Measurements from ENCODE around the gene SDF2. TPM values are rescaled to one million over a fixed set of nuclear protein-coding genes. Genes with fewer than 3 reads are reported as not detected.
"Not testable (repeated sequence)": the region's sequence is repeated elsewhere in the genome, so short reads cannot be mapped to it uniquely, and the experiment has no call there.

Gene SDF2
- total and polyA plus RNA-seq, 2 experiments from 2014 or later = 26.1 to 85.7 TPM

DNA sequence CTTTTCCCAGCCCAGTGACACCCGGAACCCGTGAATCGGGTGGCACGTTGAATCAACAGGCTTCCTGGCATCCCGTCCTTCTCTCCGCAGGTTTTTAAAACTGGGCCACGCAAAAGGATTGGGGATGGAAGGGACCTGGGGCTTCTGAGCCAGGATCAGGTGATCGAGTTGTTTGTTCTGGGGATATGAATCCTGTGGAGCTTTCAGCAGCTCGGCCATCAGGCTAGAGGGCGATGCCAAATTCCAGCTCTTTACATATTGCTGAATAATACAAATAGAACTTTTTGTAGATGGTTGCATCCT lies 772 bp upstream of the SDF2 start:
- no peaks in the 10 kb centered on the region for H3K27me3 ChIP-seq
- DNase-seq (ENCODE audit: low read depth in 1 of 2, low spot score in 1 of 2) = no peak
- no peak for TF ChIP-seq CTCF (IDR thresholded peaks at IDR 0.05; ENCODE audit: low read depth, low read length)
- peaks cover 14% of the 10 kb centered on the region for H3K4me1 ChIP-seq (ENCODE audit: low read depth)
- peak overlapping the region; percentile 98 for H3K27ac ChIP-seq
- H3K4me3 ChIP-seq = peak overlapping the region; percentile 73
- no peaks in the 10 kb centered on the region for H3K9me3 ChIP-seq (ENCODE audit: low read depth)
- H3K36me3 ChIP-seq = peaks cover 7% of the 10 kb centered on the region

DNA sequence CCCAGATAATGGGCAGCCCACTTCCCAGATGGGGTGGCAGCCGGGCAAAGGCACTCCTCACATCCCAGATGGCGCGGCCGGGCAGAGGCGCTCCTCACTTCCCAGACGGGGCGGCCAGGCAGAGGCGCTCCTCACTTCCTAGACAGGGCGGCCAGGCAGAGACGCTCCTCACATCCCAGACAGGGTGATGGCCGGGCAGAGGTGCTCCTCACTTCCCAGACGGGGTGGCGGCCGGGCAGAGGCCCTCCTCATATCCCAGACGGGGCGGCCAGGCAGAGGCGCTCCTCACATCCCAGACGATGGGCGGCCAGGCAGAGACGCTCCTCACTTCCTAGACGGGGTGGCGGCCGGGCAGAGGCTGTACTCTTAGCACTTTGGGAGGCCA lies 2.2 kb downstream of the SDF2 start:
- not testable (repeated sequence) for H3K27me3 ChIP-seq; DNase-seq (ENCODE audit: low read depth in 1 of 2, low spot score in 1 of 2); H3K36me3 ChIP-seq; H3K9me3 ChIP-seq (ENCODE audit: low read depth); H3K4me3 ChIP-seq; H3K27ac ChIP-seq
- peaks cover 14% of the 10 kb centered on the region for H3K4me1 ChIP-seq (ENCODE audit: low read depth)

DNA sequence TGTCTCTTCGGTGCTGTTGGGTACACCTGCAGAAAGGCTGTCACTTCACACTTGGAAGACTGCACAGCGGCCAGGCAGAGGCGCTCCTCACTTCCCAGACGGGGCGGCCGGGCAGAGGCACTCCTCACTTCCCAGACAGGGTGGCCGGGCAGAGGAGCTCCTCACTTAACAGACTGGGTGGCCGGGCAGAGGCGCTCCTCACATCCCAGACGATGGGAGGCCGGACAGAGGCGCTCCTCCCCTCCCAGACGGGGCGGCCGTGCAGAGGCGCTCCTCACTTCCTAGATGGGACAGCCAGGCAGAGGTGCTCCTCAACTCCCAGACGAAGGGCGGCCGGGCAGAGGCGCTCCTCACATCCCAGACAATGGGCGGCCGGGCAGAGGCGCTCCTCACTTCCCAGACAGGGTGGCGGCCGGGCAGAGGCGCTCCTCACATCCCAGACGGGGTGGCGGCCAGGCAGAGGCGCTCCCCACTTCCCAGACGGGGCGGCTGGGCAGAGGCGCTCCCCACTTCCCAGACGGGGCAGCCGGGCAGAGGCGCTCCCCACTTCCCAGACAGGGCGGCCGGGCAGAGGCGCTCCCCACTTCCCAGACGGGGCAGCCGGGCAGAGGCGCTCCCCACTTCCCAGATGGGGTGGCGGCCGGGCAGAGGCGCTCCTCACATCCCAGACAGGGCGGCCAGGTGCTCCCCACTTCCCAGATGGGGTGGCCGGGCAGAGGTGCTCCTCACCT lies 2.8 kb downstream of the SDF2 start:
- H3K27me3 ChIP-seq; H3K9me3 ChIP-seq (ENCODE audit: low read depth); H3K36me3 ChIP-seq; DNase-seq (ENCODE audit: low read depth in 1 of 2, low spot score in 1 of 2); H3K4me3 ChIP-seq; H3K27ac ChIP-seq: not testable (repeated sequence)
- peaks cover 14% of the 10 kb centered on the region for H3K4me1 ChIP-seq (ENCODE audit: low read depth)

- not testable (repeated sequence) for DNase-seq (ENCODE audit: low read depth in 1 of 2, low spot score in 1 of 2); H3K27me3 ChIP-seq; H3K27ac ChIP-seq; H3K9me3 ChIP-seq (ENCODE audit: low read depth); H3K36me3 ChIP-seq; H3K4me3 ChIP-seq
- peaks cover 11% of the 10 kb centered on the region for H3K4me1 ChIP-seq (ENCODE audit: low read depth)
Observed at GRCh38 chr17:28658342-28658741, 3.4 kb downstream of the SDF2 start.

GRCh38 chr17:28657756-28658155 lies 4.0 kb downstream of the SDF2 start:
- no peak for TF ChIP-seq CTCF (IDR thresholded peaks at IDR 0.05; ENCODE audit: low read depth, low read length)
- Histone ChIP-seq H3K4me1 (ENCODE audit: low read depth) (peaks cover 6% of the 10 kb centered on the region), H3K9me3 (ENCODE audit: low read depth) (no peaks in the 10 kb centered on the region), H3K27ac (no peak overlapping the region), H3K36me3 (peaks cover 4% of the 10 kb centered on the region), H3K27me3 (no peaks in the 10 kb centered on the region), H3K4me3 (no peak overlapping the region)
- no peak for DNase-seq (ENCODE audit: low read depth in 1 of 2, low spot score in 1 of 2)

- H3K27me3 ChIP-seq = no peaks in the 10 kb centered on the region
- H3K27ac ChIP-seq = no peak overlapping the region
- no peaks in the 10 kb centered on the region for H3K9me3 ChIP-seq (ENCODE audit: low read depth)
- no peak for DNase-seq (ENCODE audit: low read depth in 1 of 2, low spot score in 1 of 2)
- no peaks in the 10 kb centered on the region for H3K4me1 ChIP-seq (ENCODE audit: low read depth)
- TF ChIP-seq CTCF (IDR thresholded peaks at IDR 0.05; ENCODE audit: low read depth, low read length) = no peak
- peaks cover 7% of the 10 kb centered on the region for H3K36me3 ChIP-seq
- H3K4me3 ChIP-seq = no peak overlapping the region
Observed at GRCh38 chr17:28655160-28655559, 6.5 kb downstream of the SDF2 start.

GRCh38 chr17:28648698-28649097 lies 13.0 kb downstream of the SDF2 start:
- Histone ChIP-seq H3K4me1 (ENCODE audit: low read depth) (peaks cover 16% of the 10 kb centered on the region), H3K27ac (no peak overlapping the region), H3K27me3 (no peaks in the 10 kb centered on the region), H3K36me3 (peaks cover 10% of the 10 kb centered on the region), H3K4me3 (no peak overlapping the region), H3K9me3 (ENCODE audit: low read depth) (no peaks in the 10 kb centered on the region)
- TF ChIP-seq CTCF (IDR thresholded peaks at IDR 0.05; ENCODE audit: low read depth, low read length) = no peak
- DNase-seq (ENCODE audit: low read depth in 1 of 2, low spot score in 1 of 2) = no peak
